GM21576 (cell line): ENCODE data around the gene SENP8.
A peak's percentile ranks its signal among the peaks of the same experiment; 100 is the strongest.
"Not testable (repeated sequence)": the region's sequence is repeated elsewhere in the genome, so short reads cannot be mapped to it uniquely, and the experiment has no call there.

Experiments
- ATAC-seq: cut with Tn5 transposase; IDR thresholded peaks from one replicate; pipeline ENCODE4 v1.9.1; 2021; ENCODE audit warnings: mild to moderate bottlenecking, moderate library complexity; ENCODE audit not compliant: unreplicated experiment

The SENP8 gene

GRCh38 chr15:72118017-72118978, at the start of gene SENP8, which contains the start of gene MYO9A:
Gene SENP8 (plus strand): TSS chr15:72118403. CDS start chr15:72139624, 21,221 bp downstream.
Gene MYO9A (minus strand): TSS chr15:72118150. CDS start chr15:72046563, 71,587 bp downstream.
- ATAC-seq, result peak; percentile 49

- no peak for ATAC-seq
These were observed 49.3 kb upstream of the SENP8 start for GRCh38 chr15:72068856-72069255.

GRCh38 chr15:72070817-72071447, 47.3 kb upstream of the SENP8 start:
- ATAC-seq, result no peak

- not testable (repeated sequence) for ATAC-seq
These were observed 46.8 kb upstream of the SENP8 start for GRCh38 chr15:72071448-72071825.

GRCh38 chr15:72074335-72075060, 43.7 kb upstream of the SENP8 start:
- no peak for ATAC-seq

GRCh38 chr15:72077950-72078349, 40.3 kb upstream of the SENP8 start:
- ATAC-seq, result no peak

- ATAC-seq, result no peak
These were observed 39.3 kb upstream of the SENP8 start for GRCh38 chr15:72078887-72079286.

- no peak for ATAC-seq
These were observed 36.0 kb upstream of the SENP8 start for GRCh38 chr15:72082176-72082575.

GRCh38 chr15:72086010-72086697, 32.0 kb upstream of the SENP8 start:
- ATAC-seq, result no peak

- no peak for ATAC-seq
These were observed 31.1 kb upstream of the SENP8 start for GRCh38 chr15:72086920-72087648.

GRCh38 chr15:72092006-72092405, 26.2 kb upstream of the SENP8 start:
- no peak for ATAC-seq

GRCh38 chr15:72092691-72093090, 25.5 kb upstream of the SENP8 start:
- ATAC-seq, result no peak

GRCh38 chr15:72096796-72097195, 21.4 kb upstream of the SENP8 start:
- no peak for ATAC-seq

- no peak for ATAC-seq
These were observed 20.2 kb upstream of the SENP8 start for GRCh38 chr15:72098040-72098439.

- no peak for ATAC-seq
These were observed 19.0 kb upstream of the SENP8 start for GRCh38 chr15:72099155-72099554.

- not testable (repeated sequence) for ATAC-seq
These were observed 17.7 kb upstream of the SENP8 start for GRCh38 chr15:72100551-72100950.

- no peak for ATAC-seq
These were observed 13.1 kb upstream of the SENP8 start for GRCh38 chr15:72105111-72105510.

- ATAC-seq, result no peak
These were observed 12.1 kb upstream of the SENP8 start for GRCh38 chr15:72106068-72106467.

- ATAC-seq, result no peak
These were observed 7.8 kb upstream of the SENP8 start for GRCh38 chr15:72110355-72110754.

GRCh38 chr15:72112116-72112515, 6.1 kb upstream of the SENP8 start:
- no peak for ATAC-seq
